HL-60 (cell line): ENCODE measurements around the gene PIK3R2.

Experiments
- DNase-seq, 2 experiments: peaks; one replicate each; pipeline ENCODE4 v3.0.0-alpha.2; 2010 to 2020; ENCODE audit warnings: low read depth in 1 of 2, low spot score in 1 of 2
- H3K27ac ChIP-seq: fragments of 250-450 bp; sonication (Bioruptor Pico); replicated peaks from 2 replicates; pipeline ENCODE4 v1.5.1; 2020; ENCODE audit warnings: mild to moderate bottlenecking, moderate library complexity
- H3K27me3 ChIP-seq: fragments of 250-450 bp; sonication (Bioruptor Pico); 2 replicates; pipeline ENCODE4 v1.5.1; 2021; ENCODE audit warnings: mild to moderate bottlenecking, moderate library complexity; ENCODE audit not compliant: insufficient read depth, poor library complexity, severe bottlenecking
- H3K4me3 ChIP-seq: replicated peaks from 2 replicates; pipeline ENCODE4 v1.5.1; 2011; ENCODE audit warnings: mild to moderate bottlenecking, control low read depth, low read length; ENCODE audit not compliant: insufficient read depth
- GABPA ChIP-seq: IDR thresholded peaks from 2 replicates; pipeline ENCODE4 v1.6.1; 2012; ENCODE audit warnings: low read depth
- POLR2AphosphoS5 ChIP-seq: IDR thresholded peaks from 2 replicates; pipeline ENCODE4 v1.6.1; 2012; ENCODE audit warnings: low read depth
- SPI1 ChIP-seq: IDR thresholded peaks from 2 replicates; pipeline ENCODE4 v1.6.1; 2012; ENCODE audit warnings: low read depth, mild to moderate bottlenecking, borderline replicate concordance
- TF ChIP-seq, protein P1 (sequence below): IDR thresholded peaks from 2 replicates; pipeline ENCODE4 v1.6.1; 2012; ENCODE audit warnings: low read depth; ENCODE audit not compliant: insufficient replicate concordance
- TF ChIP-seq, protein P2 (sequence below): IDR thresholded peaks from one replicate; pipeline ENCODE4 v1.5.1; 2011; ENCODE audit warnings: low read length, control low read depth, inconsistent platforms; ENCODE audit not compliant: insufficient read depth

Gene PIK3R2

DNA sequence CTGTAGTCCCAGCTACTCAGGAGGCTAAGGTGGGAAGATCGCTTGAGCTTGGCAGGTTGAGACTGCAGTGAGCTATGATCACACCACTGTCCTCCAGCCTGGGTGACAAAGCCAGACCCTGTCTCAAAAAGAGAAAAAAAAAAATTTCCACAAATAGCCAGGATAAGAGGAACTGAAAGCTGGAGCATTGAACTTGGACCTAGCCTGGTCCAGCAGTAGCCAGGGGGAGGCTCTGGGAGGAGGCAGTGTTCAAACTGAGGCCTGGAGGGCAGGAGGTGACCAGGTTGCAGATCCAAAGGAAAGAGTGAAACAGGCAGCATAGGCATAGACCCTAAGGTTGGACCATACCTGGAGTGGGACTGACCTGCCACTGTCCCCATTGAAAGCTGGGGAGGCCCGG lies 26.9 kb upstream of the PIK3R2 start:
- Histone ChIP-seq H3K4me3 (no peak overlapping the region), H3K27me3 (no peaks in the 10 kb centered on the region), H3K27ac (no peak overlapping the region)
- no peak for DNase-seq
- TF ChIP-seq SPI1 (no peak), POLR2AphosphoS5 (no peak), GABPA (no peak)
- TF ChIP-seq, protein P1, sequence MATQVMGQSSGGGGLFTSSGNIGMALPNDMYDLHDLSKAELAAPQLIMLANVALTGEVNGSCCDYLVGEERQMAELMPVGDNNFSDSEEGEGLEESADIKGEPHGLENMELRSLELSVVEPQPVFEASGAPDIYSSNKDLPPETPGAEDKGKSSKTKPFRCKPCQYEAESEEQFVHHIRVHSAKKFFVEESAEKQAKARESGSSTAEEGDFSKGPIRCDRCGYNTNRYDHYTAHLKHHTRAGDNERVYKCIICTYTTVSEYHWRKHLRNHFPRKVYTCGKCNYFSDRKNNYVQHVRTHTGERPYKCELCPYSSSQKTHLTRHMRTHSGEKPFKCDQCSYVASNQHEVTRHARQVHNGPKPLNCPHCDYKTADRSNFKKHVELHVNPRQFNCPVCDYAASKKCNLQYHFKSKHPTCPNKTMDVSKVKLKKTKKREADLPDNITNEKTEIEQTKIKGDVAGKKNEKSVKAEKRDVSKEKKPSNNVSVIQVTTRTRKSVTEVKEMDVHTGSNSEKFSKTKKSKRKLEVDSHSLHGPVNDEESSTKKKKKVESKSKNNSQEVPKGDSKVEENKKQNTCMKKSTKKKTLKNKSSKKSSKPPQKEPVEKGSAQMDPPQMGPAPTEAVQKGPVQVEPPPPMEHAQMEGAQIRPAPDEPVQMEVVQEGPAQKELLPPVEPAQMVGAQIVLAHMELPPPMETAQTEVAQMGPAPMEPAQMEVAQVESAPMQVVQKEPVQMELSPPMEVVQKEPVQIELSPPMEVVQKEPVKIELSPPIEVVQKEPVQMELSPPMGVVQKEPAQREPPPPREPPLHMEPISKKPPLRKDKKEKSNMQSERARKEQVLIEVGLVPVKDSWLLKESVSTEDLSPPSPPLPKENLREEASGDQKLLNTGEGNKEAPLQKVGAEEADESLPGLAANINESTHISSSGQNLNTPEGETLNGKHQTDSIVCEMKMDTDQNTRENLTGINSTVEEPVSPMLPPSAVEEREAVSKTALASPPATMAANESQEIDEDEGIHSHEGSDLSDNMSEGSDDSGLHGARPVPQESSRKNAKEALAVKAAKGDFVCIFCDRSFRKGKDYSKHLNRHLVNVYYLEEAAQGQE = no peak
- TF ChIP-seq, protein P2, sequence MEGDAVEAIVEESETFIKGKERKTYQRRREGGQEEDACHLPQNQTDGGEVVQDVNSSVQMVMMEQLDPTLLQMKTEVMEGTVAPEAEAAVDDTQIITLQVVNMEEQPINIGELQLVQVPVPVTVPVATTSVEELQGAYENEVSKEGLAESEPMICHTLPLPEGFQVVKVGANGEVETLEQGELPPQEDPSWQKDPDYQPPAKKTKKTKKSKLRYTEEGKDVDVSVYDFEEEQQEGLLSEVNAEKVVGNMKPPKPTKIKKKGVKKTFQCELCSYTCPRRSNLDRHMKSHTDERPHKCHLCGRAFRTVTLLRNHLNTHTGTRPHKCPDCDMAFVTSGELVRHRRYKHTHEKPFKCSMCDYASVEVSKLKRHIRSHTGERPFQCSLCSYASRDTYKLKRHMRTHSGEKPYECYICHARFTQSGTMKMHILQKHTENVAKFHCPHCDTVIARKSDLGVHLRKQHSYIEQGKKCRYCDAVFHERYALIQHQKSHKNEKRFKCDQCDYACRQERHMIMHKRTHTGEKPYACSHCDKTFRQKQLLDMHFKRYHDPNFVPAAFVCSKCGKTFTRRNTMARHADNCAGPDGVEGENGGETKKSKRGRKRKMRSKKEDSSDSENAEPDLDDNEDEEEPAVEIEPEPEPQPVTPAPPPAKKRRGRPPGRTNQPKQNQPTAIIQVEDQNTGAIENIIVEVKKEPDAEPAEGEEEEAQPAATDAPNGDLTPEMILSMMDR = no peak

DNA sequence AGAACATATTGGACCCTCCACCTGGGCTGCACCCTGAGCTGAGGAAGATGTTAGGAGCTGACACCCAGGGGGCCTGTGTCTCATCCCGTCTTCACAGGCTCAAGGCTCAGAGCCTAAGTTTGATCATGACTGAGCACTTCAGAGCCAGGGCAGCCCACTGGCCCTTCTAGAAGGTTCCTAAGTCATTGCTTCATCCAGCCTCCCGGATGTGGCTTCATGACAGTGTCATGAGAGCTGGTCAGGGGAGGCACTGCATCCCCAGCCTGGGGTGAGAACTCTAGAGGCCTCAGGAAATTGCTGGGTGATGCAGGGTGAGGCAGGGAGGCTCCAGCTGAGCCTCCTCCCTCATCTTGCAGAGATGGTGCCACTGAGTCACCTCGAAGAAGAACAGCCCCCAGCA lies 24.9 kb upstream of the PIK3R2 start:
- H3K27ac ChIP-seq = peak overlapping the region; percentile 75
- no peak overlapping the region for H3K4me3 ChIP-seq
- peak; percentile 67 to 91 for DNase-seq
- H3K27me3 ChIP-seq = no peaks in the 10 kb centered on the region
- TF ChIP-seq, protein P1 = no peak
- TF ChIP-seq POLR2AphosphoS5 (peak; percentile 56; the same call in 1 of the 2 replicates), SPI1 (no peak)

DNA sequence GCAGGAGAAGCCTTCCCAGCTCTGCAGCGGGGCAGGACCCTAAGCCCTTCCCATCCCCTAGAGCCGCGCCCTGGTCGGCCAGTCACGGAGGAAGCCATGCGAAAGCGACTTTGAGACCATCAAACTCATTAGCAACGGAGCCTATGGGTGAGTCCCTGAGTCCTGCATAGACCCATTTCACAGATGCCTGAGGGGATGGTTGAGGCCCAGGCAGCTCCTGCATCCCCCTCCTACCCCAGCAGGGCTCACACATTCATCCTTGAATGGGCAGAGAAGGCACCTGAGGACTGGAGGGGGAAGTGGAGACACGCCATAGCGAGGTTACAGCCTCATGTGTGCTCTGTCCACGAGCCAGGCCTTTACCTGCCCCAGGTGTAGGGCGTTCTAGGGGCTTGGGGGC lies 24.2 kb upstream of the PIK3R2 start:
- no peak for DNase-seq
- TF ChIP-seq, protein P1 = no peak
- TF ChIP-seq, protein P2 = no peak
- TF ChIP-seq GABPA (no peak), SPI1 (no peak)
- H3K27ac ChIP-seq = peak overlapping the region; percentile 75
- H3K4me3 ChIP-seq = no peak overlapping the region
- H3K27me3 ChIP-seq = no peaks in the 10 kb centered on the region
